ENCODE data around the gene PSG2.
A peak's percentile ranks its signal among the peaks of the same experiment; 100 is the strongest.
"Not testable (repeated sequence)": the region's sequence is repeated elsewhere in the genome, so short reads cannot be mapped to it uniquely, and the experiment has no call there.

PSG2 gene

DNA sequence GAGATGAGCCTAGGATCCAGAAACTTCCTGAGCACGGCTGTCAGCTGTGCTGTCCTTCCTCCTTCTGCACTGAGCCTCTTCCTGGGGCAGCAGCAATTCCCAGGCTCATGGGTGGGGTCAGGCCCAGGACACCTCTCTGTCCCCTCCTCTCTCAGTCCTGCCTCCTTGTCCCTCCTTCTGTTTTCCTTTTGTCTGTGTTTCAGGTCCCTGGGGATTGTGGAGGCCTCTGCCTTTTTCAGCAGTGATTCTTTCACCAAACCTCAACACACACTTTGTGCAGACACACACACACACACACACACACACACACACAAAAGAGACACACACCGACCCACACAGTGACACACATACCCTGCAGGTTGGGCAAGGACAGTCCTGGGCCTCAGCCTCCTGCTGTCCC, at the start of gene PSG2:
Gene PSG2 (minus strand): TSS at position 101 of the 400 bp plus-strand sequence. CDS start 132 bp downstream, outside the sequence.
- not testable (repeated sequence) for DNase-seq

DNA sequence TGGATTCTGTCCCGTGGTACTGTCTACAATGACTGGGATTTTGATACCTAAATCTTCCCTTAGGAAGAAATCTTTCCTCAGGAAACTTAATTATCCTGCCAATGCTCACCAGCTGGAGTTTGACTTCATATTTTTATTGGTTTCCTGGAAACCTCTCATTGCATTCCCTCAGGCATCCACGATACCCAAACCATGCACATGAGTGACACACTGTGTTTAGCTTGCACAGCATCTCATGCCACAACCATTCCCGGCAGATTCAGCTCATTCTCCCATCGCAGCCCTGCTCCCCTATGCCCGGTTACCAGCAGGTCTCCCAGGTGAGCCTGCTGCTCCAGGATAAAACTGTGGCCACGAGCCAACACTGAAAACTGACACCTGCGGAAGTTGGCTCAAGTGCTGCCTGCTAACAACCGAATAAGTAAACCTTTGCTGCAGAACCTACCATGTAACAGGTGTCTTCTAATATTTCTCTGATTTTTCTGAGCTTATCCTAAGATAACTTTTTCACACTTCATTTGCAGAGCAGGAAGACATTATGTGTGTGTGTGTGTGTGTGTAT, 48.9 kb upstream of the PSG2 start:
- not testable (repeated sequence) for DNase-seq

DNA sequence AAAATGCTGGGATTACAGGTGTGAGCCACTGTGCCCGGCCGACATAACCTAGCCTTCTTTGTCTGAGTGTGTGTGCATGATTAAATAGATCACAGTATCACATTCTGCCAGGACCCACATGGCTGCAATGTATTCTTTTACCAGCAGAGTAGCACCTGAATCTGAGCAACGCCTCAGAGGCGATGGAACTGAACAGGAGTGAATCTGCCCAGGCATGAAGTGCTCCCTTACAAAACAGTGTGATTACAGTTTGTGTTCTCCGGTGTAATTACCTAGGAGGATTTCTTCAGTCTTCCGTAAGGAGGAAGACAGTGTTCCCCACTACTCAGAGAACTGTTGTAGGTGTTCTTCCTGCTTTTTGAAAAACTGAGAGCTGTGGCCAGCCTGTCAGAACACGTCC, 46.7 kb upstream of the PSG2 start:
- not testable (repeated sequence) for DNase-seq

DNA sequence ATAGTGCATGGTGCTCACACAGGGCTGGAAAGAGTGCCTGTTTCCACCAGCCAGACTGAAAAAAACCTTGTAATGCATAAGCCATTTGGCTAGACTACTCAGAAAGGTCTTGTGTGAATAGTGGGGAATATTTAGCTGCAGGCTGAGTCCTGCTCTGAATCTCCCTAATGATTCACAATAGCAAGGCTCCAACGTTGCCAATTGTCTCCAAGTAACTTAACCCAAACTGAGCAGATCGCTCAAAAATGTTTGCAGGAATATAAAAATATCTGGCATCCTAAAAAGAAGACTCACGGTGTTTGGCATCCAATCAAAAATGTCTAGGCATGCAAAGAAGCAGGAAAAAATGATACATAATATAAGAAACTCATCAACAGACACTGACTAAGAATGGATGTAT, 44.8 kb upstream of the PSG2 start:
- peak in 10 of 58 donors; percentile 1 to 20 (median 2) for DNase-seq

DNA sequence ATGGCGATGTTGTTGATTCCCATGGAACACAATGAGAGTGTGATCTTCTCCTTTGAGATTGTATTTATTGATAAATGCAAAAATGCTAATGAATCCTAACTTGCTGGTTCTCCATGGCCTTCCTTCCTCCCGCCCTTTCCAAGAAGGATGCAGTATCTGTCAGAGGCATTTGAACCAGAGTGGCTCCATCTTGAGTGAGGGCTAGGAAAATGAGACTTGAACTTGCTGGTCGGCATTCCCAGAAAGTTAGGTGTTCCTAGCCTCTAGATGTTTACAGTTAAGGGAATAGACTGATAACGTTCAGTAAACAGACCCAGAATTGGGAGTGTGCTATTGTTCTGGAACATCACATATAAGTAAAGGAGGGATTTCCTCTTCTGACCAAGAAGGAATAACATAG, 44.2 kb upstream of the PSG2 start:
- DNase-seq, result no peak

DNA sequence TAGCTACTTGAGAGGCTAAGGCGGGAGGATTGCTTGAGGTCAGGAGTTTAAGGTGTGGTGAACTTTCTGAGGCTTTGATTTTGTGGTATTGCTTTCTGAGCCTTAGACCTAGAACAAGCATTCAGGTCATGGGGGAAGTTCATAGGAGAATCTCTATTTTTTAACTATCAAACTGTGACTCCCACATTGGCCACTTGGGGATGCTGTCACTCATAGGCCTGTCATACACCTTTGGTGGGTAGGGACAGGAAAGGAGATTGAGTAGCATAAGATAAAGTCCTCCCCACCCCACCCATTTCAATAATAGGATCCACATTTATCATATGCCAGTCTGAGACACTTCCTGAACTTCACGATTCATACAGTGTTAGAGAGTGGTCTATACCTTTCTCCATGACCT, 41.9 kb upstream of the PSG2 start:
- DNase-seq, result no peak

DNA sequence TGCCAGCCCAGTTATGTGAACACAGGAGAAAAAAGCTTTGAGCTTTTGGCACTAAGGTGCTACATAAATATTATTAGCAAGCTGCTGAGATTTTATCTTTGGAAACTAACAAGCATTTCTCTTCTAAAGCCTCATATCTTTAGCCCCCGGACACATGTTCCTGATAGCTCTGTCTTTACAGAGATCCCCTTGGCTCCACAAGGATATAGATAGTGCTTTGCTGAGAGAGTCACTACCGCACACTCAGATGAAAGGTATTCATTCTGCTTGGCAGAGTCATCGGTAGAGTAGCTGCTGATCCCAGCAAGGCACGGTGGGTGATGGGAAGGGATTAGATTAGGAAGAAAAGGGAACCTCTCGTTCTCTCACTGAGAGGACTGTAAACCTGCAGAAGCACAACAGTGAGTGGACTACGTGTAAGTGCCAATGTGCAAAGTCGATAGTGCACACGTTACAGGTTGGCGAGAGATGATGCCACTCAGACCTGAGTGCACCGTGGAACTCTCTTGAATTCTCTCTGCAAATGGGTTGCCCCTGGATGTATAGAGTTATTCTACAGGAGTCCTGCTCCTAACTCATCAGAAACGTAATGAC, 38.0 kb upstream of the PSG2 start:
- not testable (repeated sequence) for DNase-seq

DNA sequence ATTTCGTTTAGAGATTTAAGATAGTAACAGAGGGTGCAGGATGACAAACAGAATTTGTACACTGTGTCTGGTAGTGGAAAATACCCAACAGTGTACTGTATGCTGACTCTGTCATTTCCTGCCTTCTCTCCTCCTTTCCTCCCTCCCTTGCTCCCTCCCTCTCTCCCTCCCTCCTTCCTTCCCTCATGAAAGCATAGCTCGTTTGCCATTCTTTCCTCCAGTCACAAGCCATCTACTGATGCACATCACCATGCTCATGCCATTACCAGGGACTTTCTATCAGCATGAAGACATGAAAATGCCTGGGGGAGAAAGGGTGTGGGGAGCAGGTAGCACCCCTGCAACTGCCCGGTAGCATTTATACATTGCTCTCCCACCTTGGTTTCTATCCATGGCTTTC, 37.0 kb upstream of the PSG2 start:
- not testable (repeated sequence) for DNase-seq

DNA sequence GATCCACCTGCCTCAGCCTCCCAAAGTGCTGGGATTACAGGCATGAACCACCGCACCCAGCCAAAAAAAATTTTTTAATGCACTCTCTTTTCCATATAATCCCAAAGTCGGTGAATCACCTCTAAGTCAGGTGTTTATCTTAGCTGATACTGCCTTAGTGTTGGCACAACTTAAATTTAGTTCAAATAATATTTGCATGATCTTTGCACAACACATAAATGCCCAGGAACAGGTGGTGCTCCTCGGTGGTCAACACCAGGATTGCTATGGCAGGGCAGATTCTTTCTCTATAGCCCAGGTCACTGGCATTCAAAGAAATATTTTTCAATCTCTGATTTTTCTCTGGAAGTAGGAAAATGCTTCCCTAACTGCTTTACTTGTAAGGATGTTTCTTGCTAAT, 33.9 kb upstream of the PSG2 start:
- DNase-seq, result not testable (repeated sequence)

DNA sequence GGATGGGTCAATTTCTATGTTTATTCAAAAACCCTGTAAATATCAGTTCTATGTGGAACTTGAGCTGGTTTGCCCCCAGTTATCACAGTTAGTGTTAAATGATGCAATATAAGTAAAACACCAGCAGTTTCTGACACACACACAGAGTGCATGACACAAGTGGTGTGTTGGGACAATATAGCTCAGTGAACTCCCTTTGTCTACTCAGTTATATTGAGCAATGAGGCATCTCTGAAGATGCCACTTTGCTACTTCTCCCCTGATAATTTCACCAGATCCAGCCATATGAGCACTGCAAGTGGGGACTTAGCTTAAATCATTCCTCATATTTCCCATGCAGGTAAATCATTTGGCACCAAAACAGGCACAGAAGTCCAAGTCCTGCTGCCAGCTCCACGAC, 33.0 kb upstream of the PSG2 start:
- not testable (repeated sequence) for DNase-seq

DNA sequence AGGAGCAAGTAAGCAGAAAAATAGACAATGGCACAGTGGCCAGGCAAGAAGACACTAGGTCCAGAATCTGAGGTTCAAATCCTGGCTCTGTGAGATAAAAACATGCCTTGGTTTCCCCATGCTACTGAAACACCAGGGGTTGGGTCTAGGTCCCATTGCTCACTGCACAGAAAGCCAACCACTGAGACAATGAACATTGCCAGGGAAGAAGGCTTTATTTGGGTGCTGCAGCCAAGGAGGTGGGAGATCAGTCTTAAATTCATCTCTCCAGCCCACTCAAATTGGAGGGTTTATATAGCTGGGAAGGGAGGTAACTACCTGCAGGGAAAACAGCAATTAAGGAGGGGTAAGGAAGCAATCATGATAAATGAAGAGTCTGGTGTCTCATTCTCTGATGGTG, 32.6 kb upstream of the PSG2 start:
- DNase-seq, result not testable (repeated sequence)

DNA sequence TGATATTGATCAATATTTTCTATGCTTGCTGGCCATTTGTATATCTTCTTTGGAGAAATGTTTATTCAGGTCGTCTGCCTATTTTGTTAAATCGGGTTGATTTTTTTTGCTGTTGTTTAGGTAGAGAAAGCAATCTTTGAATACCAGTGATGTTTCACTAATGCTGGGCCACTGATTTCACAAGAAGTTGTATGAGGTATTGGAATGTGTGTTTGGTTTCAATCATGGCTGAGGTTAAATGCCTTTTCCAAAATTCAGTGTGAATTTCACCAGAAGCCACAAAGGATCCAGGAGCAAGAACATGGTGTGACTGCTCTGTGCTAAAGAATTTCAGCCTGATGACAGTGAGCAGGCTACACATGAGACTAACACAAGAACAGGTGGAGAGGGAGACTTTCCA, 32.1 kb upstream of the PSG2 start:
- not testable (repeated sequence) for DNase-seq

DNA sequence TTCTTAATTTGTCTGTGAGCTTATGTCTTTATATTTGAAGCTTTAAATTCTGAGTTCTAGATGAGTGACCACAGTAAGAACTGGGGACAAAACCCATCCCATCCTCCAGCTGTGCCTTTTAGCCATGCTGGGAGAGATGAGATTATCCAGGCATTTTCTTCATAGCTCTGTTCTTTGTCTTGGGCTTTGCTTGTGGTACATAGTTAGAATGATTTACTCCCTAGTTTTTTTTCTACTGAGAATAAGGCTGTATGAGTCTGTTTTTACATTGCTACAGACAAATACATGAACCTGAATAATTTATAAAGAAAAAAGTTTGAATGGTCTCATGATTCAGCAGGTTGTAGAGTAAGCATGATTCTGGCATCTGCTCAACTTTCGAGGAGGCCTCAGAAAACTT, 24.9 kb upstream of the PSG2 start:
- DNase-seq, result not testable (repeated sequence)

DNA sequence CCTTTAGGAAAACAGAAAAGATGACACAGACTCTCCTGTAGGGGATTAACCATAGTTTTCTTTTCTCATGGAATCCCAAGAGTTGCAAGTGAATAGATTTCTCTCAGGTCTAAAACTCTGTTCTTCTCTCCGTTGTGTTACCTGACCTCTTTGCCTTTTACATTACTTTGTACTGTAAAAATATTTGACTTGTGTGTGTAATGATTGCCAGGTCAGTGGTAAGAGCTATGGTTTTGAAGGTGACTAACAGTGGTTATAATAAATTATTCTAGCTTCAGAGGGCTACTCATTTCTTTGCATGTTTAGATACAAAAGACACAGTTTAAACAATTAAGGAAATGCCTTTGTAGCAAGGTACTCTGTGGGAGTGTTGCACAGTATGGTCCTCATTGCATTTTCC, 23.0 kb upstream of the PSG2 start:
- no peak for DNase-seq

DNA sequence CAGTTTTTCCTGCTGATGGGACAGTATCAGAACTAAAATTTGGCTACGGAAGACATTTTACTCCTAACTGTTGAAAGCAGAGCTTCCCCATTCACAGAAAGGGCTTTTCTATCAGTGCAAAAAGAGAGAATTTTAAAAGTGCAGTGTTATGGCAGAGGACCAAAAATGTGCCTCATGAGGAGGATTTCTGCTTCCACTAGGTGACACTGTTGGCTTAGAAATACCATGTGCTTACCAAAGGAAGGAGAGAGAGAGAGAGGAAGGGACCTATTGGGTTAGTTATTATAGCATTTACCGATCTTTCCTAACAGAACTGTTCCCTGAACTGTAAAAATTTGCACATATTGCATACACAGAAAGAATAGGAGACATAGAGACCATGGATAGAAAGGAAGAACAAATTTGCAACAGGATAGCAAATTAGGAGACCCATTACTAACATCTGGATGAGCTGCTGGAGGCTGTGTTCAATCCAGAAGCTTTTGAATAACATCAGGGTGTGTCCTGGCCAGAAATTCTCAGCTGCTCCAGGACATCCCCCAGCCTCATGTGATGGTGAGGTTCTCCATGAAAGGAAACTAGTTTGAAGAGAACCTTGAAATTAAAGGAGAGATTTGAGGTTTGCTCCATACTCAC, 21.8 kb upstream of the PSG2 start:
- DNase-seq, result not testable (repeated sequence)

DNA sequence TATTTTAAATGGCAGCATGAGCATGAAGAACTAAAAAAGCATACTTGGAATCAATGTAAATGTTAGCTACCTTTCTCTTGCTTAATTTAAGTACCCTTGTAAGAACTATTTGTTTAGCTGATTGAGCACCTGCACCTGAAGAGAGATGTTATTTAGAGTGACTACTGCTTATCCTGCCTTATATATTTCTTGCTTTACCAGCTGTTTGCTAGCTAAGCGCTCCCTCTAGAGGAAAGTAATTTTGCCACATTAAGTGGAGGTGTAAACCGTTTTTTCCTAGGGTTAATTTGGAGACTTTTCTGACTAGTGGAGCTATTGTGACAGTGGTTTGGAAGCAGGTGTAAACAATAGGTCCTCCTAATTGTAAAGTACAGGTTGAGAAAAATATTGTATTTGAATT, 19.4 kb upstream of the PSG2 start:
- DNase-seq, result no peak

DNA sequence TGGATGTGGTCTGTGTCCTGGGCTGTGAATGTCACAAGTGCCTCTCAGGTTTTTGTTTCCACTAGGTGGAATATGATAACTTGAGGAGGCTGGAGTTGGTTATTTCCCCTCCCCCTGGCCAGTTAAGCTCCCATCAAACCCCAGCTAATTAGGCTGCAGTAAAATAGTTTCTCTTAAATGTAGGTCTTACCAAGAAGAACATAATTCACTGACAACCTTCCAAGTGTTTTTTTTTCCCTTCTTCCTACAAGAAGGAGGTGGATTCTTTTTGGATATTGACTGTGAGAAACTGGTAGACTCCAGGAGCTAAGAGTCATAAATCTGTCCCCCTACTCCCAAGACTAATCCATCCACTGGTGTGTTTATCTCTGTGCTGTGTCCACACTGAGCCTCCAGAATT, 15.9 kb upstream of the PSG2 start:
- DNase-seq, result not testable (repeated sequence)

DNA sequence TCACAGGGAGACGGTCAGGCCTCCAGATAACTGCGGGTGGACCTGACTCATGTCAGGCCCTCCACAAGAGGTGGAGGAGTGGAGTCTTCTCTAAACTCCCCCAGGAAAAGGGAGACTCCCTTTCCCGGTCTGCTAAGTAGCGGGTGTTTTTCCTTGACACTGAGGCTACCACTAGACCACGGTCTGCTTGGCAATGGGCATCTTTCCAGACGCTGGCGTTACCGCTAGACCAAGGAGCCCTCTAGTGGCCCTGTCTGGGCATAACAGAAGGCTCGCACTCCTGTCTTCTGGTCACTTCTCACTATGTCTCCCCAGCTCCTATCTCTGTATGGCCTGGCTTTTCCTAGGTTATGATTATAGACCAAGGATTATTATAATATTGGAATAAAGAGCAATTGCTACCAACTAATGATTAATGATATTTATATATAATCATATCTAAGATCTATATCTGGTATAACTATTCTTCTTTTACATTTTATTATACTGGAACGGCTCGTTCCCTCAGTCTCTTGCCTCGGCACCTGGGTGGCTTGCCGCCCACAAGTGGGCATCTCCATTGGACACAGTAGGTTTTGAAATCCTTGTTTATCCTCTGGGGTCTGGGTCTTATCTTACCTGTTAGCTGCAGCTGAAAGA, 5.3 kb upstream of the PSG2 start:
- peak in 34 of 58 donors; percentile 0 to 71 (median 13) for DNase-seq

DNA sequence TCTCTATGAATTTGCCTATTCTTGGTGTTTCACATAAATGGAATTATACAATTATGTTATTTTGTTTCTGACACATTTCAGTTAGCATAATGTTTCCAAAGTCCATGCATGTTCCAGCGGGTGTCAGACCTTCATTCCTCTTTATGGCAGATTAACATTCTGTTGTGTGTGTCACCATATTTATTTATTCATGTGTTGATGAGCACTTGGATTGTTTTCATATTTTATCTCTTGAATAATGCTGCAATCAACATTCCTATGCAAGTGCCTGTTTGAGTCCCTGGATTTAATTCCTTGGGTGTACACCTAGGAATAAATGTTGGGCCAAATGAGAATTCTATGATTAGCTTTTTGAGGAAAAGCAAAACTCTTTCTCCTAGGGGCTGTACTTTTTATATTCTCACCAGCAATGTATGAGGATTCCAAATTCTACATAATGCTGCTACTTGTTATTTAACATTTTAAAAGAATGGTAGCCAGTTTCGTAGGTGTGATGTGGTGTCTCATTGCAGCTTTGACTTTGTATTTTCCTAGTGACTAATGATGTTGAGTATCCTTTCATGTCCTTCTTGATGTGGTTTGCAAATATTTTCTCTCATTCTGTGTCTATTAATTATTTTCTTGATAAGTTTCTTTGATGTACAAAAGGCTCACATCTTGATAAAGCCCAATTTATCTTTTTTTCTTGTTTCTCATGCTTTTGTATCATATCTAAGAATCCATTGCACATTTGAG, 3.5 kb upstream of the PSG2 start:
- DNase-seq, result not testable (repeated sequence)

DNA sequence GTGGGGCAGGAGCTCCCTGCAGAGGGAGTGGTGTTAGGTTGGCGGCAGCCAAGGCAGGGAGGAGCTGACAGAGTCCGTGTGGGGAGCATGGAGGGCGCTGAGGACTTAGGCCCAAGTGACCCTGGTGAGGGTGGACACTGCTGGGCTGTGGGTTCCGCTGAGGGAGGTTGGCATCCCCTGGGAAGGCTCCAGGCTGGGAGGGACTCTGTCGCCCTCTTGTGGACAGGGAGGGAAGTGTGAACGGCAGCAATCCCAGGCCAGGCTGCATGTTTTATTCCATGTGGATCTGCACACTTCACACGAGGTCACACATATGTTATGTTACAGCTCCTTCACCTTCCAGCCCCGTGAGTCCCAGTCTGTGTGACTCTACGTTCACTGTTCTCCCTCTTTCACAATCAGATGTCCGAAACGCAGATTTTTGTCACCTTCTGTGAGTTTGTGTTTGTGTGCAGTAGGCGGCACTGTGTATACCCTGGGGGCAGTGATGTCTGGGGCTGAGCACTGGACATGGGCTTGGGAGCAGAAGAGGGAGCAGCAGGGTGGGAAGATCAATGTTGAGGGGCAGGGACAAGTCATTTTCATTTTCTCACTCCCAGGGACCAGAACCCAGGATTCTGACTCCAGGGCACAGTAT, 1.8 kb upstream of the PSG2 start:
- peak in 2 of 58 donors; percentile 1 to 2 for DNase-seq

DNA sequence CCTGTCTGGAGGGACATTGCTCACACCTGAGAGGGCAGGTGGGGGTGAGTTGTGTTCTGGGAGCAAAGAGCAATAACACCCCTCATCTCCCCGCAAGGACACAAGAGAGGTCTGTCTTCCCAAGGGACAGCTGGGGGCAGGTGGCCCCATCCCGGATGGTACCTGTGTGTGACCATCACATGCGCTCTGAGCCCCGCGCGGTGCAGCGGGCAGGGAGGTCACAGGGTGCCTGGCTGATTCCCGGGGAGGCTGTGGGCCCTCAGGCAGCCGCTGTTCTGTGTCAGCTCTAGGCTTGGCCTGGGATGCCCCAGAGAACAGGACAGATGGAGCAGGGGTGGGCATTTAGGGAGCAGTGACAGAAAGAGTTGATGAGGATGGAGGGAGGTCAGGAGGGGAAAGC, 1.2 kb upstream of the PSG2 start:
- not testable (repeated sequence) for DNase-seq
